Measurements from ENCODE around the gene ZNF710.
A peak's percentile ranks its signal among the peaks of the same experiment; 100 is the strongest.
"Not testable (repeated sequence)": the region's sequence is repeated elsewhere in the genome, so short reads cannot be mapped to it uniquely, and the experiment has no call there.

The ZNF710 gene

GRCh38 chr15:90001062-90001682, at the start of gene ZNF710:
ZNF710 (plus strand) TSS chr15:90001324; CDS start chr15:90067138, 65,814 bp downstream.
- peak; percentile 51 for DNase-seq

DNA sequence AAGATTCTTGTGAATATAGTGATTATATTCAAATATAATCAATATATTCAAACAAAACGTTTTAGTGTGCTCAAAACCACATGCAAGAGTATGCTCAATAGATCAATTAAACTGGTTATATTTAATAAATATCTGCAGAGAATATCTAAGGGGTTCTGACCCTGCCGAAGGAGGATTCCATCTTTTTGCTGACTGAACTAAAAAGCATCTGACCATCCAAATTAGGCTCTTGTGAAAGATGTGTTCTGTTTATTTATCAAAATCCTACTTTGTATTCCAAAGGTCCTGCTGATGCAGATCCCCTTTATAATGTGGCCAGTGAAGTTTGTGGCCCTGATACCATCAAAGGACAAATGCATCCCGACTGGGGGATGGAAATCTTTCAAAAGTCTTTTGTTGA, 46.6 kb upstream of the ZNF710 start:
- no peak for DNase-seq

GRCh38 chr15:89955449-89955998, 45.6 kb upstream of the ZNF710 start:
- DNase-seq, result not testable (repeated sequence)

DNA sequence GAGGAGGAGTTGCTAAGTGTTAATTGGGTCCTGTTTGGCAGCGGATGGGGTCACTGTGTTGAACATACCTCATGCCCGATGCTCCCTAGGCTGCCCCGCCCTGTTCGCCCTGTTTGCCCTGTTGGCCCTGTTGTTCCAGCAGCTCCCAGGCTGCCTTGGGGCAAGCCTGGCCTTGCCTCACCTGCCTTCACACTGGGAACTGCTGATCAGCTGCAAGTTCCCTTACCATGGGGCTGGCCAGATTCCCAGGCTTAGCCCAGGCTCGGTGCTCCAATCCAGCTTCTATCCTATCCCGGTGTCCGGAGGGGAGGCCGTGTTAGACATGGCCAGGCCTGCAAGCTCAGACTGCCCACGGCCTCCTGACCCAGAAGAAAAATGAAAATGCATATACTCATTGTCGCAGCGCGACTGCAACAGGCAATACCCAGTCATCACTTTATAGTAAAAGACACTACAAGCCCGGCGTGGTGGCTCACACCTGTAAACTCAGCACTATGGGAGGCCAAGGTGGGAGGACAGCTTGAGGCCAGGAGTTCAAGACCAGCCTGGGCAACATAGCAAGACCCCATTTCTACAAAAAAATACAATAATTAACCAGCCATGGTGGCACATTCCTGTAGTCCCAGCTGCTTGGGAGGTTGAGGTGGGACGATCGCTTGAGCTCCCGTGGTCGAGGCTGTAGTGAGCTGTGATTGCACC, 42.9 kb upstream of the ZNF710 start:
- no peak for DNase-seq

- no peak for DNase-seq
These were observed 37.6 kb upstream of the ZNF710 start for GRCh38 chr15:89963301-89964231.

GRCh38 chr15:89964232-89964954, 36.7 kb upstream of the ZNF710 start:
- DNase-seq, result no peak

DNA sequence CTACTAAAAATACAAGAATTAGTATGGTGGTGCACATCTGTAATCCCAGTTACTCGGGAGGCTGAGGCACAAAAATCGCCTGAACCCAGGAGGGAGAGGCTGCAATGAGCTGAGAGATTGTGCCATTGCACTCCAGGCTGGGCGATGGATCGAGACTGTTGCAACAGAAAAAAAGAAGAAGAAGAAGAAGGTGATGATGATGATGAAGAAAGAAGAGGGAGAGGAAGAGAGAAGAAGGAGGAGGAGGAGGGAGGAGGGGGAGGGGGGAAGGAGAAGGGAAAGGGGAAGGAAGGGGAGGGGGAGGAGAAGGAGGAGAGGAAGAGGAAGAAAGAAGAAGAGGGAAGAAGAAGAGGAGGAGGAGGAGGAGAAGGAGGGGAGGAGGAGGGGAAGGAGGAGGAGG, 33.2 kb upstream of the ZNF710 start:
- no peak for DNase-seq

DNA sequence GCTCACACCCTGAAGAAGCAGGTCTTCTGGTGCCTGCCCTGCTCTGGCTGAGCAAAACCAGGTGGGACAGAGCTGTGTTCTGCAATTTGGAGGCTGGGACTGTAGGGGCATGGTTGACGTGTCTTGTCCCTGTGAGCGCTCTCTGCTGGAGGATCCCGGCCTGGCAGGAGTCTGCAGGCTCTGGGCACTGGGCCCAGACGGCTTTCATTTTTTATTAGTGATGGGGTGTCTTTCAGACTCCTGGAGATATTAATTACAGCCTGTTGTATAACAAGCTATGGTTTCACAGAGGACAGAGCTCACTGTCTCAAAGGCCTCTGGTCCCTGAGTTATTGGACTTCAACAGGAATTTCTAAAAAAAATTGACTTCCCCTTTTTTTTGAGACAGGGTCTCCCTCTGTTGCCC, 29.5 kb upstream of the ZNF710 start:
- DNase-seq, result peak; percentile 41

DNA sequence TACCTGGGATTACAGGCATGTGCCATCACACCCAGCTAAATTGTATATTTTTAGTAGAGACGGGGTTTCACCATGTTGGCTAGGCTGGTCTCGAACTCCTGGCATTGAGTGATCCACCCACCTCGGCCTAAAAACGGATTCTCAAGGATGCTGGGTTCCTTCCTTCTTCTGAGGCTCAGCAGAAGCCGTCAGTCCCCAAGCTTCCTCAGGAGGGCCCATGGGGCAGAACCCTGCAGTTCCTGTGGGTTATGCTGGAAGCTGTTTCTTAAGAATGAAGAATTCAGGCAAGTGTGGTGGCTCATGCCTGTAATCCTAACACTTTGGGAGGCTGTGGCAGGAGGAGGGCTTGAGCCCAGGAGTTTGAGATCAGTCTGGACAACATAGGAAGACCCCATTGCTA, 29.0 kb upstream of the ZNF710 start:
- no peak for DNase-seq

DNA sequence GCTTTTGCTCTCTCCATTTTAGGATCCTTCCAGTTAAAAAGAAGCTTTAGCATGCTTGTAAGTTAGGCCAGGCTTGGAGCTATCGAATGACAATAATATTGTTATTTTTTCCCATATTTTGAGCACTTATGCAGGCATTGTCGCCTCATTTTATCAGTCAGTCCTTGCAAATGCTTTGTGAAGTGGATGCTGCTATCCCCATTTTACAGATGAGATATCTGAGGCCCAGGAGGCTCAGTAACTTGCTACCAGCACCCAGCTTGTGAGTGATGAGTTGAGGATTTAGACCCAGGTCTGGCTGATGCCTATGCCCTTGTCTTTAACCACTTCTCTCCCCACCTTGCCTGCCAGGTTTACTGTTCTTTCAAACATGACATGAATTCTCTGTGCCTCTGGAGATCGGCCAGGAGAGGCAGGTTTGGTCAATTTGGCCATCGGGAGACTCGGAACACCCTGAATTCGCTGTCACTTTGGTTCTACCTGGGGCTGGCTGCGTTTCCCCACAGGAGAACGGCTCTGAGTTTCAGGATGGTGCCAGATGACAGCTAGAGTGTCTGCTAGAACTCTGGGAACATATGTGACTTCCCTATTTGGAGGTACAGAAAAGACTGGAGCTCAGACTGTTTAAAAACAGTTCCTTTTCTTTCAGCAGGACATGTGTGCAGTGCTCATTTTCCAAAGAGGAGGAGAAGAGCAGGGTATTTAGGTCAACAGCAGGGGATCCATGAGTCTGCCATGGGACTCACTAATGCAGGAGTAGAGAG, 25.5 kb upstream of the ZNF710 start:
- DNase-seq, result no peak

GRCh38 chr15:89976246-89976600, 24.9 kb upstream of the ZNF710 start:
- no peak for DNase-seq

DNA sequence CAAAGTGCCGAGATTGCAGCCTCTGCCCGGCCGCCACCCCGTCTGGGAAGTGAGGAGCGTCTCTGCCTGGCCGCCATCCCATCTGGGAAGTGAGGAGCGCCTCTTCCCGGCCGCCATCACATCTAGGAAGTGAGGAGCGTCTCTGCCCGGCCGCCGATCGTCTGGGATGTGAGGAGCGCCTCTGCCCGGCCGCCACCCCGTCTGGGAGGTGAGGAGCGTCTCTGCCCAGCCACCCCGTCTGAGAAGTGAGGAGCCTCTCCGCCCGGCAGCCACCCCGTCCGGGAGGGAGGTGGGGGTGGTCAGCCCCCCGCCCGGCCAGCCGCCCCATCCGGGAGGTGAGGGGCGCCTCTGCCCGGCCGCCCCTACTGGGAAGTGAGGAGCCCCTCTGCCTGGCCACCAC, 23.3 kb upstream of the ZNF710 start:
- DNase-seq, result not testable (repeated sequence)

DNA sequence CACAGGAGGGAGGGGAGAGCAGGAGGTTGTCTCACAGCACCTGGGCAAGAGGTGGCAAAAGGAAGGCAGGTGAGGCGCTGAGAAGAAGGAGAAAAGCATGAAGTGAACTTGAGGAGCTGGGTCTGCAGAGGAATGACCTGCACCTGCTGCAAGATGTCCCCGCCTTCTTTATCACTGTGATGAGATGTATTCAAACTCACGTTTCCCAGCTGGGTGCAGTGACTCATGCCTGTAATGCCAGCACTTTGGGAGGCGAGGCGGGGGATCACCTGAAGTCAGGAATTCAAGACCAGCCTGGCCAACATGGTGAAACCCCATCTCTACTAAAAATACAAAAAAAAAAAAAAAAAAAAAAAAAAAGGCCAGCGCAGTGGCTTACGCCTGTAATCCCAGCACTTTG, 22.2 kb upstream of the ZNF710 start:
- DNase-seq, result no peak

DNA sequence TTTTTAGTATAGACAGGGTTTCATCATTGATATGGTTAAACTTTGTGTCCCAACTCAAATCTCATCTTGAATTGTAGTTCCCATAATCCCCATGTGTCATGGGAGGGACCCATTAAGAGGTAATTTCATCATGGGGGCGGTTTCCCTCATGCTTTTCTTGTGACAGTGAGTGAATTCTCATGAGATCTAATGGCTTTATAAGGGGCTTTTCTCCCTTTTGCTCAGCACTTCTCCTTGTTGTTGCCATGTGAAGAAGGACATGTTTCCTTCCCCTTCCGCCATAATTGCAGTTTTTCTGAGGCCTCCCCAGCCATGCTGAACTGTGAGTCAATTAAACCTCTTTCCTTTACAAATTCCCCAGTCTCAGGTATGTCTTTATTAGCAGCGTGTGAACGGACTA, 20.2 kb upstream of the ZNF710 start:
- no peak for DNase-seq

GRCh38 chr15:89982315-89983055, 18.6 kb upstream of the ZNF710 start:
- DNase-seq, result no peak

GRCh38 chr15:89984001-89984400, 17.1 kb upstream of the ZNF710 start:
- DNase-seq, result no peak

DNA sequence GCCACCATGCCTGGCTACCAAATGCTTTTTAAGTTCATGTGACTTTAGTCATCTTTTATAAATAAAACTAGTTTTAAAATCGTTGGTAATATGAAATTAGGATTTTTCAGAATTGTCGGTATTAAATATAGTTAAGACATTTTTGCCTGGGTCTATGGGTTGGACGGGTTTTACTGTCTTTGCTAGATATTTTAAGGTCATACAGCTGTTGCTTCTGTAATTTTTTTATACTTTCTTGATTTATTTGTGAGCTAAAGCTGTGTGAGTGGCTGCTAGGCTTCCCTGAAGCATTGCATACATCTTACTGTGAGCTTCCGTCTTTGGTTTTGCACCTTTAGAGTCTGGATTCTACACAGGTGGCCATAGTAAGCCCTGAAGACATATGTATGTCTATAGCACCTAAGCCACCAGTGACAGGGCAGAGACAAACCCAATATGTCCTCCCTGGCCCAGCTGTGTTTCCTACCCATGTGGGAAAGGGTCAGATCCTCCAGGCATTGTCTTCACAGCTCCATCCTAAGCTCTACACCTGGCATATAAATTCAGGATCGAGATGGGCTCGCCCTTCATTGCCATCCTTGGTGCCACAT, 16.6 kb upstream of the ZNF710 start:
- DNase-seq, result no peak

DNA sequence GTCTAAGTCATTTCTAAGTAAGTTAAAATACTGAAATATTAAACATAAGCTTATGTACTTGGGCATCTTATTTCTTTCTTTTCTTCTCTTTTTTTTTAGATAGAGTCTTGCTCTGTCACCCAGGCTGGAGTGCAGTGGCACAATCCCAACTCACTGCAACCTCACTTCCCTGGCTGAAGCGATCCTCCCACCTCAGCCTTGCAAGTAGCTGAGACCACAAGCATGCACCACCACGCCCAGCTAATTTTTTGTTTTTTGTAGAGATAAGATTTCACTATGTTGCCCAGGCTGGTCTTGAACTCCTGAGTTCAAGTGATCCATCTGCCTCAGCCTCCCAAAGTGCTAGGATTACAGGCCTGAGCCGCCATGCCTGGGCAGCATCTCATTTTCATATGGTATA, 16.0 kb upstream of the ZNF710 start:
- no peak for DNase-seq

- DNase-seq, result no peak
These were observed 9.8 kb upstream of the ZNF710 start for GRCh38 chr15:89991312-89991711.

DNA sequence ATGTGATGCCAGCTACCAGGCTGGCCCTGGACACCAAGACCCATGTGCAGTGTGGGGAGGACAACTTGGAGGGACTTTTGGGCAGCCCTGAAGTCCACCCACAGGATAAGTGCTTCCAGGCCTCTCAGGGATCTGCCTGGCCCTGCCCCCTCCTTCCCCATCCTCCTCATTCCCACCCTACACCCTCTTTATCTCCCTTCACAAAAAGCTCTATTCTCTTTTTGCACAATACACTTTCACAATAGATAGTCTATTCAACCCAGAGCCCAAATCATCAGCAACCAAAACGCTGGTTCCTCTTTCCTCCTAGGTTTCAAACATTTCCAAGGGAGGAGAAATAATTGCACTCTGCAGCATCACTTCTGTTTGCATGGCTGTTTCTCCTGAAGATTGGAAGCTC, 7.8 kb upstream of the ZNF710 start:
- no peak for DNase-seq

- DNase-seq, result no peak
These were observed 4.0 kb upstream of the ZNF710 start for GRCh38 chr15:89997079-89997478.

Measured in activated CD4-positive, alpha-beta T cell treated with anti-CD3 and anti-CD28 coated beads, Interleukin-2, amount 50 U/mL, for 16 hours (primary cell).